UCSD-AML1 (cell line): ENCODE data around the gene GRAMD4.
"Not testable (repeated sequence)": the region's sequence is repeated elsewhere in the genome, so short reads cannot be mapped to it uniquely, and the experiment has no call there.

Experiments
- DNase-seq: peaks from one replicate; lab custom pipeline; 2025; ENCODE audit not compliant: unreplicated experiment; lab: John Stamatoyannopoulos, UW

The GRAMD4 gene

DNA sequence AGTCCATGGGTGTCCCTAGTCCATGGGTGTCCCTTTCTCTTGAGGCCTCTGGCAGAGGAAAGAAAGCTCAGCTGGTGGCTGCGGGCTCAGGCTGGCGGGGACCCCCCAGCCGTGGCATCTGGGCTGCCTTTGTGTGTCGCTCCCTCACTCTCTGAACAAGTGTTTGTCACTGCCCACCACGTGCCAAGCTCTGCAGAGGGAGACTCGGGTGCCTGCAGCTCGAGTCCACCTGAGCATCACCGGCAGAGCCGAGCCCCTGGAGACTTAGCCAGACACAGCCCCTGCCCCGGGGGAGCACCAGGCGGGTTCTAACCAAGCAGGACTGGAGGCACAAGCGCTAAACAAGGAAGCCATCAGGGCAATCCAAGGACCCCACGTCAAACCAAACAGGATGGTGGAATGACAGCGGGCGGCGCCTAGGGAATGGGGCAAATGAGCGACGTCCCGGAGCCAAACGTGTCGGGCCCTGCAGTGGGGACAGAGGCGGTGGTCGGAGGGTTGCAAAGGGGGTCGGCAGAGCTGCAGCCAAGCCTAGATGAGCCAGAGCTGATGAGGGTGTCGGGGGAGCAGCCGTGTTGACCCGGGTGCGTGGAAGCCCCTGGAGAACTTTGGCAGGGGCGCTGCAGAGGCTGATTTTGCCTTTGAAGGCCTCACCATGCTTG is 2.1 kb upstream of the GRAMD4 start:
- DNase-seq: no peak

GRCh38 chr22:46618667-46619066 is 1.5 kb upstream of the GRAMD4 start:
- DNase-seq: no peak

GRCh38 chr22:46619240-46619829 is 851 bp upstream of the GRAMD4 start:
- DNase-seq: no peak

- no peak for DNase-seq
These were observed 529 bp downstream of the GRAMD4 start for GRCh38 chr22:46620588-46621242.

- DNase-seq: not testable (repeated sequence)
These were observed 1.2 kb downstream of the GRAMD4 start for GRCh38 chr22:46621243-46621930.

DNA sequence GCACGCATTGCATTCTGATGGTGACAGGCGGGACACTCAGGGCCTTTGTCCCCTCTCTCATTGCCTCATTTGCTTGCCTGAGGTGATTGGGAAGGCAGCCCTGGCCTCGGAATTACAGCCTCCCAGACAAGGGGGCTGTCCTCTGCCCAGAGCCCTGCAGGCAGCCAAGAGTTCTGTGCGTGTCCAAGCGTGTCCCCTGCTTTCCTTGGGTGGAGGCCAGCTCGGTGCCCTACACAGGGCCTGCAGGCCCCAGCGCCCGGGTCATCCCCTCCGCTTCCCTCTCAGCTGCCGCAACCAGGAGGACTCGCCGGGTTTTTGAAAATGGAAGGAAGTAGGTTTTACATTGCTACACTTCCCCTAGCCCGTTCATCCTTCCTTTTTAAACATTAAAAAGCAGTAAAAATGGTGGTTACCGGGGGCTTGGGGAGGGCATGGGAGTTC is 1.9 kb downstream of the GRAMD4 start:
- peak; percentile 34 for DNase-seq

- DNase-seq: no peak
These were observed 5.1 kb downstream of the GRAMD4 start for GRCh38 chr22:46625113-46625842.

DNA sequence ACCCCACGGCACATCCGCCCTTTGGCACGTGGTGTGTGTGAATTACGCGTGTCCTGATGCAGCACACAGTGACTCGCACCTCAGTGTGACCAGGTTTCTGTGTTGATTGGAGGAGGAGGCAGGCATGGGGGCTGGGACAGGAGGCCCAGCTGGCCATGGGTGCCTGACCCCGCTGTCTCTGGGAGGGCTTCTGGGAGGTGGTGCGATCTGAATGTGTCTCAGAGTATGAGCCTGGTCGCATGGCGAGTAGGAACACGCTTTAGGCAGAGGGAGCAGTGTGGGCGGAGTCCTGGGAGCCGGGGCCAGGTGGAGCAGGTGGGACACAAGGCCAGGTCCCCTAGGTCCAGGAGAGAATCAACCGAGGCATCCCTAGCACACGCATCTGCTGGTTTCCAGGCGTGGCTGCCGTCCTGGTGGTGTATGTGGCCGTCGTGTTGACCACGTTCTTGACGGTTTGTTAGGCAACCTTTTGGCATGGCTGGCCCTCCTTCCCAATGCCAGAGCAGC is 5.7 kb downstream of the GRAMD4 start:
- DNase-seq: no peak

- DNase-seq: no peak
These were observed 6.2 kb downstream of the GRAMD4 start for GRCh38 chr22:46626356-46626755.

- DNase-seq: no peak
These were observed 7.0 kb downstream of the GRAMD4 start for GRCh38 chr22:46626911-46627805.

DNA sequence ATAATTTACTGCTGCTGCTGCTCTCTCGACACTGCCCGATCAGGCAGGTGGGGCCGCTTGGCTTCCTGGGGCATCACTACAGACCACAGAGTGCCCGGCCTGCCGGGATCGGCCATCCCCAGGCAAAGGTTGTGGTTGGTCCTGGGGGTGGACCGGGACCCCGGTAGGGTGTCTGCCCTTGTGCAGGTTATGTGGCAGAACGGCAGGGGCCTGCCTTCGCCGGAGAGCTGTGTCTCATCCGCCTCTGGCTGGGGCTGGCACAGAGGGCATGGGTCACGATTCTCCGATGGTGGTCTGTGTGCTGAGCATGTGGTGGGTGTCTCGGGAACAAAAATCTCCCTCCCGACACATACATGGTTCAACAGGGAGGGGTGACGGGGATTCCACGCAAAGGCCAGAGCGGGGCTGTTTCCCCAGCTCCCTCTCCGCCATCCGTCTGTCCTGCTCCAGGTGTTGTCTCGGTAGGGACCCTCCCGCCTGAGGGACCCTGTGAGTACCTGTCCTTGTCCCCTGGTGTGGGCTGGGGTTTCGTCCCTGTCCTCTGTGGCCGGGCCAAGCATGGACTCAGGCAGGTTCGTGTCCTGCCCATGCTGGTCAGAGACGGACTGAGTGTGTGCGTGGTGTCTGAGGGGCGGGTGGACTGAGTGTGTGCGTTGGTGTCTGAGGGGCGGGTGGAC is 7.8 kb downstream of the GRAMD4 start:
- DNase-seq: no peak

DNA sequence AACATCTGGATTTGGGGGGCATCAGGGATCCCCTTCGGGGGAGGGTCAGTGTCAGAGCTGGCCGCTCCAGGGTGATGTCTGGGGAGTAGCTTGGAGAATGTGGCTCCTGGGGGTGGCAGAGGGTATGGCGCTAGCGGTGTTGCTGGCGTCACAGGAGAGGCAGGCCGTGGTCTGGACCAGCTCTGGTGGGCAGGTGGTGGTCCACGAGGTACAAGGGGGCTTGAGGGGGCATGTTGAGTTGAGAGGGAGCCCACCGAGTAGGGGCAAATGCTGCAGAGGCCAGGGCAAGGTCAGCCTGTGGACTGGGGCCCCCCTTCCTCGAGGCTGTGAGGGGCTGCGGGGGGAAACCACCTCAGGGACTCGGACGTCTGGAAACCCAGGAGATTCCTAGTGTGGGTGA is 8.6 kb downstream of the GRAMD4 start:
- DNase-seq: no peak

DNA sequence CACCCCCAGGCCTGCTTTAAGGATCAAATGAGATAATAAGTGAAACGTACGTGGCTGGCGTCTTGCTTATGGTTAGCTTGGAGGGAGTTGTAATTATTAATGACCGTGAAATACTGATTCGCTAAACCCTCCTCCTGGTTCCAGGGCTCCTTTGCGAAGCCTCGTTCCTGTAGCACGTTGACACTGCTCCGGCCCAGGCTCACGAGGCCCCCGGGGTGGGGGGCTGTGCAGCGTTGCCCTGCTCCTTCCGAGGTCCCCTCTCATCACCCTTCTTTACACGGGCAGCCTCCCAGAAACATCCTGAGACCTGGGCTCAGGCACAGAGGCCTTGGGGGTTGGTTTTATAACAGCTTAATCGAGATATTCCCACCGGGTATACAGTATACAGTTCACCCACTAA is 9.1 kb downstream of the GRAMD4 start:
- no peak for DNase-seq

DNA sequence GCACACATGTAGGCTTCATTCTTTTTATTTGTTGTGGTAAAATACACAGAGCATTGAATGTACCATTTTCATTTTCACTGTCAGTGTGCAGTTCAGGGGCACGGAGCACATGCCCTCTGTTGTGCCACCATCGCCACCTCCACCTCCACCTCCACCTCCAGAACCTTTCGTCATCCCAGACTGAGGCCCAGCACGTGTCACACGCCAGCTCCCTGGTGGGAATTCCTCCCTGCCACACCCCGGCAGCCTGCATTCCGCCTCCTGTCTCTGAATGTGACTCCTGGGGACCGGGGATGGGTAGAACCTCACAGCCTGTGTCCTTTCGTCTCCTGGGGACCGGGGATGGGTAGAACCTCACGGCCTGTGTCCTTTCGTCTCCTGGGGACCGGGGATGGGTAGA is 10.9 kb downstream of the GRAMD4 start:
- DNase-seq: no peak

DNA sequence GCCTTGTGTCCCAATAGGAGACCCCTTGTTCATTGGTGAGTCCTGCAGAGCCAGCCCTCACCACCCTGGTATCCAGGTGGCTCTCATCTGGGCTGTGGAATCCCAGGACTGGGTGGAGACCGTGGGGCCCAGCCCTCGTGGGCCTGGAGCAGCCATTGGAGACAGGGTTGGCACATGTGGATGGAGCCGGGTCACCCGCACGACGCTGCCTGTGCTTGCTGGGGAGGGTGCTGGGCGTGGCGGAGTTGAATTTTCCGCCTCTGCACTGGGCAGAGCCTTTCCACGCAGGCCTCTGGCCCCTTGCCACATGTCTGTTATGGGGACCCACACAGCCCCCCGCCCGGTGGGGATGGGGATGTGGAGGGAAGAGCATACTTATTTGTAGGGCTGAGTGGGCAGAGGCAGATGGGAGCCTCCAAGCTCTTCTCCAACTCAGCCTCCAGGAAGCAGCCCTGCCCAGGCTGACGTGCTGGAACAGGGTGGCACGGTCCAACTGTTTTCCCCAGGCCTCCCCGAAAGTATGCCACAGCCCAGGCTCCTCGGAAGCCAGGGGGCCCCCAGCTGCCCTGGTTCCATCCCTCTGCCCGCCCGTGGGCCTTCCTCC is 12.6 kb downstream of the GRAMD4 start:
- DNase-seq: no peak

- no peak for DNase-seq
These were observed 13.2 kb downstream of the GRAMD4 start for GRCh38 chr22:46633334-46633890.

DNA sequence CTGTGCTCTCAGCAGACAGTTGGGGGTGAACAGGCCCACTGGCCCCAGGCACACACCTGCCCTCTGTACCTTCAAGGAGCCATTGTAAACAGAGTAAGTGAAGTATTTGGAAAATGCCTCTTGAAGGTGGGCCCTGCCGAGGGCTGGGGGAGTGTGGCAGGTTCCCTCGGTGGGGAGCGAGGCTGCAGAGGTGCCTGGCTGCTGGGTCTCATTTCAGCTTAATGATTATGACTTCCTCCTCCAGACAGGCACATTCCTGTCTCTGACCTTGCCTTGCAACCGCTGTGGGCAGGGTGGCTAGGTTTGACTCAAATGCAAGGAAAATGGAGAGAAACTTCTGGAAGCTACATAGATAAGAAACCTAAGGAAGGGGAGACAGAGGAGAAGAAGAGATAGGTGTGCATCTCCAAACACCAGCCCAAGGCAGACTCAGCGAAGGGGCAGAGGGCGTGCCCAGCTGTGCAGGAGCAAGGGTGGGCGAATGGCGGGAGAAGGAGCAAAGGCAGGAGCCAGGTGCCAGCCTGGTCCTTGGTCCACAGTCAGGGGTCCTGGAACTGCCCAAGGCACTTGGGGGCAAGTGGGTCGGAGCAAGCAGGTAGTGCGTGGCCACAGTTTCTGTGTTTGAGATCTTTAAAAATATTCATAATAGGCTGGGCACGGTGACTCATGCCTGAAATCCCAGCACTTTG is 14.0 kb downstream of the GRAMD4 start:
- DNase-seq: no peak
